ENCODE data around the gene TNNI2.
"Not testable (repeated sequence)": the region's sequence is repeated elsewhere in the genome, so short reads cannot be mapped to it uniquely, and the experiment has no call there.

TNNI2 gene

DNA sequence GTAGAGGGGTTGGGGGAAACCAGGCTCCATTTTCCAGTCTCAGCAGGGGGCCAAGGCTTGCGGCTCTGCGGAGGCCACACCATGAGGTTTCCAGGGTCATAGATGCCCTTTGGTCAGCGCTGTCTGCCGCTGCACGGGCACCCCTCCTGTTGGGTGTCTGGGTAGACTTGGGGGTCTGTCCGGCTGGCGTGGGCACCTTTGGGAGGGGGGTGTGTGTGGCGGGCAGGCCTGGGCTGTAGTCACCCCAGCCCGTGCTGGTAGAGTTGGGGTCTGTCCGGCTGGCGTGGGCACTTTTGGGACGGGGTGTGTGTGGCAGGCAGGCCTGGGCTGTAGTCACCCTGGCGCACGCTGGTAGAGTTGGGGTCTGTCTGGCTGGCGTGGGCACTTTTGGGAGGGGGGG, 32.8 kb downstream of the TNNI2 start:
- Histone ChIP-seq H3K27me3 (ENCODE audit: insufficient read depth, low read length) (peaks cover 26% of the 10 kb centered on the region), H3K36me3 (ENCODE audit: insufficient read depth, low read length) (no peaks in the 10 kb centered on the region), H3K79me2 (ENCODE audit: control insufficient read depth, insufficient read depth, low read length, unreplicated experiment) (no peaks in the 10 kb centered on the region), H3K4me1 (ENCODE audit: control insufficient read depth, insufficient read depth, low read length, unreplicated experiment) (peaks cover 28% of the 10 kb centered on the region), H3K27ac (ENCODE audit: low read depth, low read length) (no peak overlapping the region), H2AFZ (ENCODE audit: low read length, unreplicated experiment) (no peak overlapping the region), H3K4me3 (ENCODE audit: low read depth, low read length) (peak overlapping the region; percentile 56)

DNA sequence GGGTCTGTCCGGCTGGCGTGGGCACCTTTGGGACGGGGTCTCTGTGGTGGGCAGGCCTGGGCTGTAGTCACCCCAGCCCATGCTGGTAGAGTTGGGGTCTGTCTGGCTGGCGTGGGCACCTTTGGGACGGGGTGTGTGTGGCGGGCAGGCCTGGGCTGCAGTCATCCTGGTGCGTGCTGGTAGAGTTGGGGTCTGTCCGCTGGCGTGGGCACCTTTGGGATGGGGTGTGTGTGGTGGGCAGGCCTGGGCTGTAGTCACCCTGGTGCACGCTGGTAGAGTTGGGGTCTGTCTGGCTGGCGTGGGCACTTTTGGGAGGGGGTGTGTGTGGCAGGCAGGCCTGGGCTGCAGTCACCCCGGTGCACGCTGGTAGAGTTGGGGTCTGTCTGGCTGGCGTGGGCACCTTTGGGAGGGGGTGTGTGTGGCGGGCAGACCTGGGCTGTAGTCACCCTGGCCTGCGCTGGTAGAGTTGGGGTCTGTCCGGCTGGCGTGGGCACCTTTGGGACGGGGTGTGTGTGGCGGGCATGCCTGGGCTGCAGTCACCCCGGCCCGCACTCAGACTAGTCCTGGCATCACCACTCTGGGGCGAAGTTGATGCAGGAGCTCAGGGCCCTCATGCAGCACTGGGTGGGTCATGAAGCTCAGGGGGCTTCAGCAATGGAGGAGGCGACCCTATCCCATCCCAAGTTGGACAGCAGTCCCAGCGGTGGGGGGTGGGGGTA, 33.6 kb downstream of the TNNI2 start:
- peaks cover 35% of the 10 kb centered on the region for H3K4me1 ChIP-seq (ENCODE audit: control insufficient read depth, insufficient read depth, low read length, unreplicated experiment)
- no peak overlapping the region for H3K4me3 ChIP-seq (ENCODE audit: low read depth, low read length)
- H2AFZ ChIP-seq (ENCODE audit: low read length, unreplicated experiment) = no peak overlapping the region
- H3K27me3 ChIP-seq (ENCODE audit: insufficient read depth, low read length) = peaks cover 26% of the 10 kb centered on the region
- H3K79me2 ChIP-seq (ENCODE audit: control insufficient read depth, insufficient read depth, low read length, unreplicated experiment) = no peaks in the 10 kb centered on the region
- no peak overlapping the region for H3K27ac ChIP-seq (ENCODE audit: low read depth, low read length)
- H3K36me3 ChIP-seq (ENCODE audit: insufficient read depth, low read length) = no peaks in the 10 kb centered on the region

DNA sequence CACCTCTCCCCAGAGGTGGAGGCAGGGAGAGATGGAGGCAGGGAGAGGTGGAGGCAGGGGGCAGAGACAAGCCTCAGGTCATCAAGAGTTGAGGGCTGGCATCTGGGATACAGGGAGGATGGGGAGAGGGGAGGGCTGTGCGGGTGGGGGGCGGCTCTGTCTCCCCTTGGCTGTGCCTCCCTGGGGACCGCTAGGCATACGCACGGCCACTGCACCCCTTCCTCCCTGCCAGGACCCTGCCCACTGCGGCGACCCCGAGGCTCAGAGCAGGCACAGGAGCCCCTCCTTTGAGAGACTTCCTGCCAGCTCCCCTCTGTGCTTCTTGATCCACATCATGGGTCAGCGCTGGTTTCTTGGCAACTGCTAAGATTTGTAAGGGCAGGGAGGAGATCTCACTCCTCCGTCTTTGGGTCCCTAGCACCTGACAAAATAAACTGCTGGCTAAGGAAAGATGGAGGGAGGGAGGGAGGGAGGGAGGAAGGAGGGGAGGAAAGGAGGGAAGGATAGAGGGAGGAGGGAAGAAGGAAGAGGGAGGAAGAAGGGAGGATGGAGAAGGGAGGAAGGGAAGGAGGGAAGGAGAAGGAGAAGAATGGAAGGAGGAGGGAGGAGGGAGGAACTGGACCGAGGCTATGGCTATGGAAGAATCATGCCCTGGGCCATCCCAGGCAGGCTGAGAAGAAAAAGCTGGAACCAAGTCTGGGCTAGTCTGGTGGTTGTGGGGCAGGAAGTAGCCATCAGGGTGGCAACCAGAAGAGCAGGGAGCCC, 34.4 kb downstream of the TNNI2 start:
- Histone ChIP-seq H3K36me3 (ENCODE audit: insufficient read depth, low read length) (no peaks in the 10 kb centered on the region), H3K79me2 (ENCODE audit: control insufficient read depth, insufficient read depth, low read length, unreplicated experiment) (no peaks in the 10 kb centered on the region), H3K27ac (ENCODE audit: low read depth, low read length) (no peak overlapping the region), H3K4me3 (ENCODE audit: low read depth, low read length) (no peak overlapping the region), H2AFZ (ENCODE audit: low read length, unreplicated experiment) (no peak overlapping the region), H3K4me1 (ENCODE audit: control insufficient read depth, insufficient read depth, low read length, unreplicated experiment) (peaks cover 39% of the 10 kb centered on the region), H3K27me3 (ENCODE audit: insufficient read depth, low read length) (peaks cover 26% of the 10 kb centered on the region)

DNA sequence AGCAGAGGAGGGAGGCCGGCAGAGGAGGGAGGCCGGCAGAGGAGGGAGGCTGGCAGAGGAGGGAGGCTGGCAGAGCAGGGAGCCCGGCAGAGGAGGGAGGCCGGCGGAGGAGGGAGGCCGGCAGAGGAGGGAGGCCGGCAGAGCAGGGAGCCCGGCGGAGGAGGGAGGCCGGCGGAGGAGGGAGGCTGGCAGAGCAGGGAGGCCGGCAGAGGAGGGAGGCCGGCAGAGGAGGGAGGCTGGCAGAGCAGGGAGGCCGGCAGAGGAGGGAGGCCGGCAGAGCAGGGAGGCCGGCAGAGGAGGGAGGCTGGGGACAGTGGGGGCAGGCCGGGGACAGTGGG, 35.0 kb downstream of the TNNI2 start:
- H2AFZ ChIP-seq (ENCODE audit: low read length, unreplicated experiment); H3K4me3 ChIP-seq (ENCODE audit: low read depth, low read length); H3K27ac ChIP-seq (ENCODE audit: low read depth, low read length); H3K79me2 ChIP-seq (ENCODE audit: control insufficient read depth, insufficient read depth, low read length, unreplicated experiment); H3K36me3 ChIP-seq (ENCODE audit: insufficient read depth, low read length): not testable (repeated sequence)
- peaks cover 22% of the 10 kb centered on the region for H3K27me3 ChIP-seq (ENCODE audit: insufficient read depth, low read length)
- H3K4me1 ChIP-seq (ENCODE audit: control insufficient read depth, insufficient read depth, low read length, unreplicated experiment) = peaks cover 34% of the 10 kb centered on the region

DNA sequence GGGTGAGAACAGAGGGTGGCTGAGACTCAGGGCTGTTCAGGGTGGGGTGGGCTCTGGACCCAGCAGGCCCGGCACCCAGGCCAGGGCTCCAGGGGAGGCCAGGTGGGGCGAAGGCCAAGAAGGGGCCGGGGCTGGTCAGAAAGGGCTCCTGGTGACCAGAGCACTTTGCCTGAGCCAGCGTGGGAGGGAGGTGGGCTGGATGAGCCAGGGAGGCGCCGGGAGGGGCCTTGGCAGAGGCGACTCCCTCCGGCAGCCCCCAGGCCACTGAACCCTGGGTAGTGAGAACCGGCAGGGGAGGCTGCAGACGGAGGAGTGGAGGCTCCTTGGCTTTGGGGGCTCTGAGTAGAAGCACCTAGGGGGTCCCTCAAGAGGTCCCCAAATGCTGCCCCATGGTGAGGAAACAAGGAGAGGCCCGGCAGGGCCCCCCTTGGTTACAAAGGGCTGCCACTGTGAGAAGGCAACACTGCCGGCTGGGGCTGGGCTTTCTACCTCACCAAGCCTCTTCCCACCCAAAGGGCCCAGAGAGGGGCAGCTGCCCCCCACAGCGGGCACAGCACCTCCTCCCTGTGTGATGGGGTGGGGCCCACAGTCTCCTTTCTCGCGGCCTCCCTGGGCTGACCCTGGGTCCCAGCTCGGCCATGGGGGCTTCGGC, 35.8 kb downstream of the TNNI2 start:
- H3K27ac ChIP-seq (ENCODE audit: low read depth, low read length); H3K79me2 ChIP-seq (ENCODE audit: control insufficient read depth, insufficient read depth, low read length, unreplicated experiment); H3K36me3 ChIP-seq (ENCODE audit: insufficient read depth, low read length); H2AFZ ChIP-seq (ENCODE audit: low read length, unreplicated experiment); H3K4me3 ChIP-seq (ENCODE audit: low read depth, low read length): not testable (repeated sequence)
- Histone ChIP-seq H3K4me1 (ENCODE audit: control insufficient read depth, insufficient read depth, low read length, unreplicated experiment) (peaks cover 30% of the 10 kb centered on the region), H3K27me3 (ENCODE audit: insufficient read depth, low read length) (peaks cover 14% of the 10 kb centered on the region)

DNA sequence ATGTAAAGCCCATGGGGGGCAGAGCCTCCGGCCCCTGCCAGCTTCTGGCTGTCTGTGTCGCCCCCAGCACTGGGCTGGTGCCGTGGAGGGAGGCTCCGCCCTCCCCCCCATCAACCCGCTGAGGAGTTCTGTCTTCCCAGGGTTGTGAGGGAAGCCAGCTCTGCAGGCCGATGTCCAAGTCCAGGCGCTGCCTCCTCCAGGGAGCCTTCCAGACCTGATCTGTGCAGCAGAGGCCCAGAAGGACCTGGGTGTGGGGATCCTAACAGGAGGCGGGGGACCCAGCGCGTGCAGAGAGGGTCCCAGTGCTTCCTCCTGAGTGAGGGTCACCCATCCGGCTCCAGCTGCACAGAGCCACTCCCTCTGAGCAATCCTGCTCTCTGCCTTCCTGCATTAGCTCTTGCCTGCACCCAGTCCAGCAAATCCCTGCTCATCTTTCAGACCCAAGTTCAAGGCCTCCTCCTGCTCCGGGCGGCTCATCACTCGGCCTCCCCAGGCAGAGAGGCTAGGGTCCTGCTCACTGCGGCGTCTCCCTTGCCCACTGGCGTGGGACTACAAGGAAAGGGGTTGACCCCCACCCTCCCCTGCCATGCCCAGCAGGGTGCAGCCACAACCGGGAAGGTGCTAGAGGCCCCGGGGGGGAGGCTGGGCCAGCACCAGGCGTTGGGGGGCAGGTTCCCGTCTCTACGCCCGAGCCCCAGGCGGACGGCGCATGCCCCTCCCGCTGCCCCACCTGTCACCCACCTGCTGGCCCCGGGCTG, 36.5 kb downstream of the TNNI2 start:
- H2AFZ ChIP-seq (ENCODE audit: low read length, unreplicated experiment) = no peak overlapping the region
- peak overlapping the region; percentile 82; the same call in 1 of the 2 replicates for H3K27ac ChIP-seq (ENCODE audit: low read depth, low read length)
- peaks cover 33% of the 10 kb centered on the region for H3K4me1 ChIP-seq (ENCODE audit: control insufficient read depth, insufficient read depth, low read length, unreplicated experiment)
- peaks cover 7% of the 10 kb centered on the region for H3K27me3 ChIP-seq (ENCODE audit: insufficient read depth, low read length)
- no peak overlapping the region for H3K4me3 ChIP-seq (ENCODE audit: low read depth, low read length)
- H3K36me3 ChIP-seq (ENCODE audit: insufficient read depth, low read length) = no peaks in the 10 kb centered on the region
- no peaks in the 10 kb centered on the region for H3K79me2 ChIP-seq (ENCODE audit: control insufficient read depth, insufficient read depth, low read length, unreplicated experiment)

DNA sequence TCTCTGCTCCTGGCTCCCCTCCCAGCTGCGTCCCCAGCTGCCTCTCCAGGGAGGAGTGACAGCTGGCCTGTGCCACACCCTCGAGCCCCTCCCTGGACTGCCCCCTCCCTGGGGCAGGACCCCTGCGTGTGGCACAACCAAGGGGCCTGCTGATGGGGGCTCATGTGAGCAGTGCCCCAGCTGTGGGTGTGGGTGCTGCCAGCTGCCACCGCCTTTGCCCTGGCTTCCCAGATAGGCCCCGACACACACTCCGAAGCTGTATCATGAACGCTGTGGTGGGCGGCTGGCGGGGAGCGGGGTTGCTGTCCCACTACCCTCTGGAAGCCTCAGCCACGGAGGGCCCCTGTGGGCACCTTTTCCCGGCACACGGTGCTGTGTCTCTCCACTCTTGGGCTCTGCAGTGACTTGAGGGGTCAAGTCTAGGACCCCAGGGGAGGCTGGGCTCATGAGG, 37.1 kb downstream of the TNNI2 start:
- H3K79me2 ChIP-seq (ENCODE audit: control insufficient read depth, insufficient read depth, low read length, unreplicated experiment); H2AFZ ChIP-seq (ENCODE audit: low read length, unreplicated experiment); H3K27me3 ChIP-seq (ENCODE audit: insufficient read depth, low read length); H3K36me3 ChIP-seq (ENCODE audit: insufficient read depth, low read length): not testable (repeated sequence)
- Histone ChIP-seq H3K27ac (ENCODE audit: low read depth, low read length) (peak overlapping the region; percentile 82), H3K4me1 (ENCODE audit: control insufficient read depth, insufficient read depth, low read length, unreplicated experiment) (peaks cover 39% of the 10 kb centered on the region), H3K4me3 (ENCODE audit: low read depth, low read length) (peak overlapping the region; percentile 67; the same call in 1 of the 2 replicates)

DNA sequence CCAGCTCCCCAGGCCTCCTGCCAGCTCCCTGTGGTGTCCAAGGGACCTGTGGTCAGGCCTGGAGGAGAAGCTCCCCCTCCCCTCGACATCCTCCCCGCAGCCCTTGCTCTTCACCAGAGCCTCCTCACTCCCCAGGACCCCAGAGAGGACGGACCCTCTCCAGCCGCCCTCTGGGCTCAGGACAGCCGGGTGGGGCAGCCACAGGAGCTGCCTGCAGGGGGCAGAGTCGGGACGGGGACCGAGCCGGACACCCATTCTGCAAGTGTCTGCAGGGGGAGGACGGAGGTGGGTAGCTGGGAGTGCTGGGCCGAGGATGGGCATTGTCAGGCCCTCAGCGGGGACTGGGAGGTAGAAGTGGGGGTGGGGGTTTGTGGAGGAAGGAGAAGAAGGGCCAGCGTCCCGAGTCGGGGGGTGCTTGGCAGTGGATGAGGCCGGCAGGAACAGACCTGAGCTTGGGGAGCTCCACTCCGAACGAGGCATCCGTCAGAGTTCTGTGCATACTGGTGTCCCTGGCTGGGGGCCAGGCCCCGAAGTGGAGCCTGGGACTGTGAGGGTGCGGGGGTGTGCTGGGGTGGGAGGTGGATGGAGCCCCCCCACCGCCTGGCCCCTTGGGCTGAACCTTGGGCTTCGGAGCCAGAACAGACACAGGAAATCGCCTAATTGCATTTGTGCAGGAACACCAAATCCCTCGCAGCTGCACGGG, 37.7 kb downstream of the TNNI2 start:
- Histone ChIP-seq H3K4me3 (ENCODE audit: low read depth, low read length) (peak overlapping the region; percentile 67), H2AFZ (ENCODE audit: low read length, unreplicated experiment) (no peak overlapping the region), H3K4me1 (ENCODE audit: control insufficient read depth, insufficient read depth, low read length, unreplicated experiment) (peaks cover 39% of the 10 kb centered on the region), H3K27ac (ENCODE audit: low read depth, low read length) (peak overlapping the region; percentile 82), H3K79me2 (ENCODE audit: control insufficient read depth, insufficient read depth, low read length, unreplicated experiment) (no peaks in the 10 kb centered on the region), H3K36me3 (ENCODE audit: insufficient read depth, low read length) (no peaks in the 10 kb centered on the region), H3K27me3 (ENCODE audit: insufficient read depth, low read length) (no peaks in the 10 kb centered on the region)

DNA sequence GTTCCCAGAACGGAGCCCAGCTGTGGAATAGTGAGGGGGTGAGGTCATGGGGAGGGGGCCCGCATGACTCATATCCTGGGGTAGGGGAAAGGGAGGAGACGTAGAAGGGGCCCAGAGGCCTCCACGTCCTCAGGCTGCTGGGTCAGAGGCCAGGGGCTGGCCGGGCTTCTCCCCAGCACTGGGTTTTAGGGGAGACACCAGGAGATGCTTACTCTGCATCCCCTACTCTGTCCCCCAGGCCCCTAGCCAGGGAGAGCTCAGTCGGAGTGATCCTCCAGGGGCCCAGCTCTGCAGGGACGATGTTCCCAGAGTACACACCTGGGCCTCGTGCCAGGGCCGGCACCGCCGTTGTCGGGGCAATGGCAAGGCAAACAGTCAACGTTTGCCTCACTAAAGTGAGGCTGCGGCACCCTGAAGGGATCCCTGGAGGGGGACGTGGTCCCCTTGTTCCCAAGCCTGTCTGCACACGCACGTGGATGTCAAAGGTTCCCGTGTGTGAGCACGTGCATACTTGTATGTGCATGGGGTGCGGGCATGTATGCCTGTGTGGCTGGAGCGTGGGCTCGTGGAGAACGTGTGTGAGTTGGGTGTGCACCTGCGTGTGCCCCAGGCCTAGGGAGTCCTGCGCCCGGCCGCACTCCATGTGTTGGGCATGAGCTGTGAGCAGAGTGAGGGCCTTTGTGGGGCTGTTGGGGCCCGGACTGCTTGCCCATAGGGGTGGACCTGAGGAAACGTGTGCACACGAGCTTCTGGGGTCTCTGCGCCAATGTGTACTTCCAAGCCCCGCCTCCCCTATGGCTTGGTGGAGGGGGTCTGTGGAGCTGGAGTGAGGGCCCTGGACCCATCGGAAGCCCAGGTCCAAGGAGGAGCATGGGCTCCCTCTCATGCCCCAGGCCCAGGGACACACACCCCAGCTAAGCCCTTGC, 38.7 kb downstream of the TNNI2 start:
- H3K27me3 ChIP-seq (ENCODE audit: insufficient read depth, low read length) = no peaks in the 10 kb centered on the region
- H3K27ac ChIP-seq (ENCODE audit: low read depth, low read length) = peak overlapping the region; percentile 82

More for the DNA sequence above, 38.7 kb downstream of the TNNI2 start:
- Histone ChIP-seq H3K36me3 (ENCODE audit: insufficient read depth, low read length) (no peaks in the 10 kb centered on the region), H2AFZ (ENCODE audit: low read length, unreplicated experiment) (no peak overlapping the region), H3K4me3 (ENCODE audit: low read depth, low read length) (0 out of 2 replicates have a peak overlapping the region, but pooled peaks have one; percentile 67), H3K4me1 (ENCODE audit: control insufficient read depth, insufficient read depth, low read length, unreplicated experiment) (peaks cover 39% of the 10 kb centered on the region), H3K79me2 (ENCODE audit: control insufficient read depth, insufficient read depth, low read length, unreplicated experiment) (no peaks in the 10 kb centered on the region)
